Anterior cingulate cortex (tissue), 58 donors: Measurements from ENCODE around the gene APLP1.

Experiments used
- DNase-seq, 58 donors: peaks; one replicate each; lab custom pipeline; 2025; lab: John Stamatoyannopoulos, UW

APLP1 gene

DNA sequence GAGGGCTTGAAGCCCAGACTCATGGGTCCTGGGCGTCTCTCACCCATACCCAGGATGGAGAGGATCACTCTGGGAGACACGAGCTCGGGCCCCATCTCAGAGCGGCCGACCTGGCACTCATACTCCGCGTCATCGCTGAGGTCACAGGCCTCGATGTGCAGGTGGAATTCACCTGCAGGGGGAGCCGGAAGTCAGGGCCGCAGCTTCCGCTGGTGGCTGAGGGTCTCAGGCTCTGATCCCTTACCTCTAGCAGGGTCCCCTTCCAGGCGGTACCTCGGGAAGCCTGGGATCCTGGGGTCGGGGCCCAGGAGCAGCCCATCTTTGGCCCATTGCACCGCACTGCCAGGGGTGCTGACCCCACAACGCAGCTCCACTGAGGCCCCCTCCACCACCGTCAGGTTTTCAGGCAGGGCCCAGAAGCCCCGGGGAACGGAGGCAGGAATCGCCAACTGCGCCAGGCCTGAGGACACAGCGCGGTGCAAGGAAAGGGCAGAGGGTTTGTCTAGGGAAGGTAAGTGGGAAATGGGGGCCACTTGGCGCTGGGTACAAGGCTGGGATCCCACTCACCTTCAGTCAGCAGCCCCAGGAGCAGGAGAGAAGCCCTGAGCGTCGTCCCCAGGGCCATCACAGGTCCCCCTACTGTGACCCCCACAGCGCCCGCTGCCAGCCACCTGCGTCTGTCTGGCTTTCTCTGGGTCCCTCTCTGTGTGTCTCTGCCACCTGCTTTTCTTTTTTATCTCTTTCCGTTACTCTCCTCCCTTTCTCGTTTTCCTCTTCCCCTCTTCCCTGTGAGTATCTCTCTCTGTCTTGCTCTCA lies 17.0 kb upstream of the APLP1 start:
- DNase-seq = no peak

DNA sequence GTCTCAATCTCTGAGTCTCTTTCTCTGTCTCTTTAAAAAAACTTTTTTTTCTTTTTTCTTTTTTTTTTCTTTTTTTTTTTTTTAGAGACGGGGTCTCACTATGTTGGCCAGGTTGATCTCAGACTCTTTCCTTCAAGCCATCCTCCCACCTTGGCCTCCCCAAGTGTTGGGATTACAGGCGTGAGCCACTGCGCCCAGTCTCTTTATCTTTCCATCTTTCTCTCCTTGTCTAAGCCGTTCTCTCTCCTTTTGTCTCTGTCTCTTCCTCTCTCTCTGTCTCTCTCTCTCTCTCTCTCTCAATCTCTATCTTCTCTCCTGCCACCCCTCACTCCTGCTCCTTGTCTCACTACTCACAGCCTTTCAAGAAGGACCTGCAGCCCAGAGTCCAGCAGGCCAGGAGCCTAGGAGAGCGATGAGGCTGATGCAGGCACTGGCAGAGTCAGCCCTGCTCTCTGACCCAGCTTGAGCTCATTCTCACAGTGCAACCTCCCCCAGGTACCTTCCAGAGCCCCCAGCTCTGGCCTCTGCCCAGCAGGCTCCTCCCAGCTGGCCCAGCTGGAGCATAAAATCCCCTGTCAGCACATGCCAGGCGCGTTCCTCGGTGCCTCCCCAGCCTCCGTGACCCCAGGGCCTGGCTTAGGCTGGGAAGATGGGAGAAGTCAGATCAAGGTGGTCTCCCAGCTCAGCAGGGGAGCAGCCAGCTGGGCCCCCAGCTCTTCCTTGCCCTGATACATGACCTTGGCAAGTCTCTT lies 16.2 kb upstream of the APLP1 start, which contains the start of gene NPHS1:
Gene NPHS1, minus strand, starts transcription at position 476 of the 752 bp plus-strand sequence. CDS start 667 bp downstream, outside the sequence.
- DNase-seq = no peak

DNA sequence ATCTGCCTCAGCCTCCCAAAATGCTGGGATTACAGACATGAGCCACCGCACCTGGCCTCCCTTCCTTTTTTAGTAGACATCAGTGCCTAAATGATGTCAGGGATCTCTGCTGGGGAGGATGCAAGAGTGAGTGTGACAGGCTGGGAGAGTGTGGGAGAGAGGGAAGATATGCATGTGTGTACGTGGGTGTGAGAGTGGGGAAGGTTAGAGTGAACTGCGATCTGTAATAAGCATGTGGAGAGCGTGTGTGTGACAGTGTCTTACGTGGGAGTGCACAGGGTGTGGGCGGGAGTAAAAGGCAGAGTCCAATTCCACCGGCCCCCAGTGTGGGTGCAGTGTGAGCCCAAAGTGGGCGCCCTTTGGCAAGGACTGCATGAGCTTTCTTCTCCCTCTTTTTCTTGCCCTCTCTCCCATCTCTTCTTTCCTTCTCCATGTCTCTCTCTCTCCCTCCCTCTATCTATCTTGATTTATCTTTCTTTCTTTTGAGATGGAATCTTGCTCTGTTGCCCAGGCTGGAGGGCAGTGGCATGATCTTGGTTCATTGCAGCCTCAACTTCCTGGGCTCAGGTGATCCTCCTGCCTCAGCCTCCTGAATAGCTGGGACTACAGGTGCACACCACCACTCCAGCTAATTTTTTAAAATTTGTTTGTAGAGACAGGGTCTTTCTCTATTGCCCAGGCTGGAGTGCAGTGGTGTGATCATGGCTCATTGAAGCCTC lies 15.2 kb upstream of the APLP1 start:
- peak in 4 of 58 donors; percentile 21 to 32 (median 26) for DNase-seq

DNA sequence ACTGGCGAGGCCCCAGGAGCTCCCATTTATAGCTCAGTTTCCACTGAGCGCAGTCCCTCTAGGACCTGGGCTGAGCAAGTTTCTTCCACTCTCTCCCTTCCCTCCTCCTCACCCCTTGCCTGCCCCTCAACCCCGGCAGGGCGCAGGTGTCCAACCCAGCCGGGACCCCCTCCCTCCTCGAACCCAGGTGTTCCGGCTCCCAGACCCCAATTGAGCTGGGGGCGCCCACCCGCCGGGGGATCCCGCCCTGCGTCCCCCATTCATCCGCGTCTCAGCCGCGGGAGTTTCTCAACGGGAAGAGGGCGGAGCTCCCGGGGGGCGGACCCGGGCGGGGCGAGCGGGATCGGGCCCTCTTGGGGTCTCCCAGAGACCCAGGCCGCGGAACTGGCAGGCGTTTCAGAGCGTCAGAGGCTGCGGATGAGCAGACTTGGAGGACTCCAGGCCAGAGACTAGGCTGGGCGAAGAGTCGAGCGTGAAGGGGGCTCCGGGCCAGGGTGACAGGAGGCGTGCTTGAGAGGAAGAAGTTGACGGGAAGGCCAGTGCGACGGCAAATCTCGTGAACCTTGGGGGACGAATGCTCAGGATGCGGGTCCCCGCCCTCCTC lies 11.7 kb upstream of the APLP1 start, which contains the start of gene KIRREL2:
Gene KIRREL2, plus strand, starts transcription at position 366 of the 604 bp plus-strand sequence. Its CDS starts 209 bp downstream, at position 575.
- peak in 4 of 58 donors; percentile 10 to 27 (median 18) for DNase-seq

DNA sequence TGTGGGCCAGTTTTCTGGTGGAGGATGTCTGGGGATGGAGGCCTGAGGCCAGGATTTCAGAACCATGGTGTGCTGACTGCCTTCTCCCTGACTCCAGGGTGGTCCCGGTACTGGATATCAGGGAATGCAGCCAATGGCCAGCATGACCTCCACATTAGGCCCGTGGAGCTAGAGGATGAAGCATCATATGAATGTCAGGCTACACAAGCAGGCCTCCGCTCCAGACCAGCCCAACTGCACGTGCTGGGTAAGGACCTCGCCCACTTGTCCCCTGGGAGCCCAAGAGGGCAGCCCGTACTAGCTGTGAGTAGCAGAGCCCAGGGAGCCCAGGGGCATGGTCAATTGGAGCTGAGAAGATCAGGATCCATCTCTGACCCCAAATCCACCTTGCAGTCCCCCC lies 10.1 kb upstream of the APLP1 start:
- no peak for DNase-seq

DNA sequence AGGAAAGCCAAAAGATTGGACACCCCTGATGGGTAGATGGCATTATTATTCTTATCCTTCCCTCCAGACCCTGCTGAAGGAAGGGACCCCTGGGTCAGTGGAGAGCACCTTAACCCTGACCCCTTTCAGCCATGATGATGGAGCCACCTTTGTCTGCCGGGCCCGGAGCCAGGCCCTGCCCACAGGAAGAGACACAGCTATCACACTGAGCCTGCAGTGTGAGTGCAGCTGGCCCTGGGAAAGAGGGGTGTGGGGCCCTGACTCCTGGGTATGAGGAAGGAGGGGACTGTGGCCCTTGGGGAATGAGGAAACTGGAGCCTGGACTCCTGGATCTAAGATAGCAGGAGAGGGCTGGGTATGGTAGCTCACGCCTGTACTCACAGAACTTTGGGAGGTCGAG lies 9.0 kb upstream of the APLP1 start:
- DNase-seq = no peak

DNA sequence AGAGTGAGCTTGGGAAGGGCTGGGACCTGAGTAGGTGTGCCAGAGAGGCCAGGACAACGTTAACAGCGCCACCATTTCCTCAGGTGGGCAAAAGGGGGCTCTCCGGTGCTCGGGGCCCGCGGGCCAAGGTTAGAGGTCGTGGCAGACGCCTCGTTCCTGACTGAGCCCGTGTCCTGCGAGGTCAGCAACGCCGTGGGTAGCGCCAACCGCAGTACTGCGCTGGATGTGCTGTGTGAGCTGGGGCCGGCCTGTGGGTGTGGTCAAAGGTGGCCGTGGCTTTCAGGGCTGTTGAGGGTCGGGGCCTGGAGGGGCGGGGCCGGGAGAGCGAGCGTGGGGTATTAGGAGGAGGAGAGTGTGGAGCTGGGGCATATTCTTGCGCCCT lies 7.9 kb upstream of the APLP1 start:
- no peak for DNase-seq

DNA sequence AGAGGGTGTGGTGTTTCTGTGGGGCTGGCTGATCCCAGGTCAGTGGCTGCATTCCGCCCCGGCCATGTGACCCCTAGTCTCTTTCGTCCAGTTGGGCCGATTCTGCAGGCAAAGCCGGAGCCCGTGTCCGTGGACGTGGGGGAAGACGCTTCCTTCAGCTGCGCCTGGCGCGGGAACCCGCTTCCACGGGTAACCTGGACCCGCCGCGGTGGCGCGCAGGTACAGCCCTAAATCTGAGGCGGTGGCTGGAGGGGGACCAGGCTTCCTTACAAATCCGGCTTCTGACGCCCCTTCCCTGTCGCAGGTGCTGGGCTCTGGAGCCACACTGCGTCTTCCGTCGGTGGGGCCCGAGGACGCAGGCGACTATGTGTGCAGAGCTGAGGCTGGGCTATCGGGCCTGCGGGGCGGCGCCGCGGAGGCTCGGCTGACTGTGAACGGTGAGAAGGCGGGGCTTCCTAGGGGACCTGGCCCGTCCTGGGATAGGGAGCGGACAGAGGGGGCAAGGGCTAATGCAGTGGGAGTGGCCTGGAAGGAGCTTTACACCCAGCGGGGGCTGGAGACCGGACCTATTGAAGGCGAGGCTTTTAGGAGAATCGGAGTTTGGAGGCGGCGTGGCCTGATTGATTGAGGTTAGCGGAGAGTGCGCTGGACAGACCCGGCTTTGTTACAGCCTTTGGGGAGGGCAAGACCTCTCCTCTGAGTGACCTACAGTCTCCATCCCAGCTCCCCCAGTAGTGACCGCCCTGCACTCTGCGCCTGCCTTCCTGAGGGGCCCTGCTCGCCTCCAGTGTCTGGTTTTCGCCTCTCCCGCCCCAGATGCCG lies 7.3 kb upstream of the APLP1 start:
- DNase-seq = no peak

DNA sequence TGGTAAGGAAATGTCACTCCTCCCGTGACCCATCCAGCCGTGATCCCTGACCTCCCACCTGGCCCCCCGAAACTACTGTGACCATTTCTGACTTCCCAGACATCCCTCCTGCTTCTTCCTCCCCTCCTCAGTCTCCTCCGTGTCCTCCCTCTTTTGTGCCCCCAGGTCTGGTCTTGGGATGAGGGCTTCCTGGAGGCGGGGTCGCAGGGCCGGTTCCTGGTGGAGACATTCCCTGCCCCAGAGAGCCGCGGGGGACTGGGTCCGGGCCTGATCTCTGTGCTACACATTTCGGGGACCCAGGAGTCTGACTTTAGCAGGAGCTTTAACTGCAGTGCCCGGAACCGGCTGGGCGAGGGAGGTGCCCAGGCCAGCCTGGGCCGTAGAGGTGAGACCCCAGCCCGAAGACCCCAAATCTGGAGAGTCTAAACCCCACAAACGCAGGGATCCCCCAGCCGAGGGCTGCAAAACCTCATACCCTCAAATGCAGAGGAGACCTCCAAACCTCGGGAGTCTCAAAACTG lies 6.7 kb upstream of the APLP1 start:
- no peak for DNase-seq

DNA sequence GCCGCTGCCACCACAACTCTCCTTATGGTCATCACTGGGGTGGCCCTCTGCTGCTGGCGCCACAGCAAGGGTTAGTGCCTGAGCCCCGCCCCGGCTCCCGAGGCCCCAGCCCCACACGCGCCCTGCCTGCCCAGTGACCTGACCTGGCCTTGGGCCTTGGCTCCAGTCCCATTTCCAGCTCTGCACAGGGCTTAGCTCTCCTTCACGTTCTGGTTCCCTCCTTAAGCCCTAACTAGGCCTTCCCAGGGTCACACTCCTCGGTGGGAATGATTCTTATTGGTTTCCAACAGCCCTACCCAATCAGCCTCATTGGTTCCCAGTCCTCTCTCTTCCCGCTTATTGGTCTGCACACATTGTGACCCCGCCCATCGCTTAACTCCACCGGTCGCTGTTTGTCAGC lies 5.8 kb upstream of the APLP1 start:
- no peak for DNase-seq

DNA sequence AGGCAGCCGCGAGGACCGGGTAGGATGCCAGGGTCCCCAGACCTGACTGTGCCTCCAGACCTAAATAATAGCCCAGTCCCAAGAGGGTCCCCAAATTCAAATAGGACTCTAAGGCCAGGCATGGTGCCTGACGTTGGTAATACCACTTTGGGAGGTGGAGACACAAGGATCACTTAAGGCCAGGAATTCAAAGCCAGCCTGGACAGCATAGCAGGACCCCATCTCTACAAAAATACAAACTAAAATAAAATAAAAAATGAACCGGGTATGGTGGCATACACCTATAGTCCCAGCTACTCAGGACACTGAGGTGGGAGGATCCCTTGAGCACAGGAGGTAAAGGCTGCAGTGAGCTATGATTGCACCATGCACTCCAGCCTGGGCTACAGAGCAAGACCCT lies 5.4 kb upstream of the APLP1 start:
- no peak for DNase-seq

DNA sequence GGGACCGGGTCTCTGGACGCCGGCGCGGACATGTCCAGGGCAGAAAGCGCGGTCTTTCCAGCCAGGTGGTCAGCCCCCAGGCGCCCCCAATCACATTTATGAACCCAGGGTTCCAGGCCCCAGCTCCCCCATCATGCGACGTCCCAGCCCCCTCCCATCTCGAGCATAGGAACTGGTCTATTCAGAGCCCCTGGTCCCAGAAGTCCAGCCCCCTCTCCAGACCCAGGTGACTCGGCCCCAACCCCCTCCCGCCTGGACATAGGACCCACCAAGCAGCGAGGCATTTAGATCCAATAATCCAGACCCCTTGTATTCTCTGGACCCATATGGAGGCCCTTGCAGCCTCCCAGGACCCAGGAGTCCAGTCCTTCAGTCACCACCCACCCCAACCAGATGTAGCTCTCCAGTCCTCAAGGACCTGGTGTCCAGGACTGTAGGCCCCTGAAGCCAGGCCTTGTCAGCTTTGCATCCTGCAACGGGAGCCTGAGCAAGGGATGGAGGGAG lies 501 bp downstream of the APLP1 start:
- peak in 2 of 58 donors; percentile 41 to 45 for DNase-seq

DNA sequence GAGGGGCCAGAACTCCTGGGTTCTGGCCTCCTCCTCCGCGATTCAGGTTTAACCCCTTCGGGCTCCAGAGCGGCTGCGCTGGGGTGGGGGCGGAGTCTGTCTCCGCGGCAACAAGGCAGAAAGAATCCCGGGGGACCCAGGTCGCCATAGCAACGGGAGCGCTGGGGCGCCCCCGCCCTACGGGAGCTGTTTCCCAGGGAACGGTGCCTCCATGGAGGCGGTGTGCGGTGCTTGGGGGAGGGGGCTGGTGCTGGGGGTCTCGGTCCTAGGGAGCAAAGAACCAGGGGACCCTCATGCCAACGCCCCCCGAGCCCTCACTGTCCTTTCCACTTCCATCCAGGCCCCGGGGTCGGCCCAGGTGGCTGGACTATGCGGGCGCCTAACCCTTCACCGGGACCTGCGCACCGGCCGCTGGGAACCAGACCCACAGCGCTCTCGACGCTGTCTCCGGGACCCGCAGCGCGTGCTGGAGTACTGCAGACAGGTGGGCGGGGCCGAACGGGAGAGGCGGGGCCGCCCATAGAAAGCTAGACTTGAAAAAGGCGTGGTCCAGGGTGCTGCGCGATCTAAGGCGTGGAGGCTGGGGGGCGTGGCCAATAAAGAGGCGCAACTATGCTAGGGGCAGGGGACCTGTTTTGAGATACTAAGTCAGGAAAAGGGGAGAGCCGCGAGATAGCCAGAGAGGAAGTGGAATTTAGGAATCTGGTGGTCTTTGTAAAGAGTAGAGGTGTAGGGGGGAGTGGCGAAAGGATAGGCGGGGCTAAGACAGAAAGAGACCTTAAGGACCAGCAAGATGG lies 1.2 kb downstream of the APLP1 start:
- DNase-seq = peak in 56 of 58 donors; percentile 26 to 92 (median 79)

DNA sequence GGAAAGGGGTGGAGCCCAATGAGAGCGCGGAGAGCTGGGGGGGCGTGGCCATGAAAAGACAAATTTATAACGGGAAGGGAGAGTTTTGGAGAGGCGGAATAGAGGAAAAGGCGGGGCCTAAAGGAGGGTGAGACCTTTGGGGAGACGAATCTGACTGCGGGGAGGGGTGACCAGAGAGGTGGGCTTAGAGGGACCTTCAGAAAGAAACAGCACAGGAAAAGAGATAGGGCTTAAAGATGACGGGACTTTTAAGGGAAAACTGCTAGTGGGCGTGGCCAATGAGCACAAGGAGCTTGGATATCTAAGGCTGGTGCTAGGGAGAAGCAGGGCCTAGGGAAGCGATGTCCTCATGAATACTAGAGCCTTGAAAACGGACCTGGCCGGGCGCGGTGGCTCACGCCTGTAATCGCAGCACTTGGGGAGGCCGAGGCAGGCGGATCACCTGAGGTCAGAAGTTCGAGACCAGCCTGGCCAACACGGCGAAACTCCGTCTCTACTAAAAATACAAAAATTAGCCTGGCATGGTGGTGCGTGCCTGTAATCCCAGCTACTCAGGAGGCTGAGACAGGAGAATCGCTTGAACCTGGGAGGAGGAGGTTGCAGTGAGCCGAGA lies 1.9 kb downstream of the APLP1 start:
- DNase-seq = peak in 8 of 58 donors; percentile 32 to 68 (median 48)

DNA sequence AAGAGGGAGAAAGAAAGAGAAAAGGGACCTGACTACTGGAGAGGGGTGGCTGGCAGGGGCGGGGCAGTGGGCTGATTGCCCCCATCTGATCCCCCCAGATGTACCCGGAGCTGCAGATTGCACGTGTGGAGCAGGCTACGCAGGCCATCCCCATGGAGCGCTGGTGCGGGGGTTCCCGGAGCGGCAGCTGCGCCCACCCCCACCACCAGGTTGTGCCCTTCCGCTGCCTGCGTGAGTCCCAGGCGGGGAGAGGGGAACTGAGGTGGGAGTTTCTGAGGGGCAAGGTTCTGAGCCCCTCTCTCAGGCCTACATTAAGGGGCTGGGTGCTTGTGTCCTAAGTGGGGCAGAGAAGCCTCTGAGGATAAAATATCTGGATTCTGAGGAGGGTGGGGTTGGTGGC lies 2.4 kb downstream of the APLP1 start:
- no peak for DNase-seq

DNA sequence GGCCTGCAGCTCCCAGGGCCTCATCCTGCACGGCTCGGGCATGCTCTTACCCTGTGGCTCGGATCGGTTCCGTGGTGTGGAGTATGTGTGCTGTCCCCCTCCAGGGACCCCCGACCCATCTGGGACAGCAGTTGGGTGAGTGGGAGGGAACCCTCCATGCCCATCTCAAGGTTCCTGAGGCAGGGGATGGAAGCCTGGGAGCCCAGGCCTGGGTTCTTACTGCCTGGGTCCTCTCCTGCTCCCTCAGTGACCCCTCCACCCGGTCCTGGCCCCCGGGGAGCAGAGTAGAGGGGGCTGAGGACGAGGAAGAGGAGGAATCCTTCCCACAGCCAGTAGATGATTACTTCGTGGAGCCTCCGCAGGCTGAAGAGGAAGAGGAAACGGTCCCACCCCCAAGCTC lies 3.2 kb downstream of the APLP1 start:
- no peak for DNase-seq

DNA sequence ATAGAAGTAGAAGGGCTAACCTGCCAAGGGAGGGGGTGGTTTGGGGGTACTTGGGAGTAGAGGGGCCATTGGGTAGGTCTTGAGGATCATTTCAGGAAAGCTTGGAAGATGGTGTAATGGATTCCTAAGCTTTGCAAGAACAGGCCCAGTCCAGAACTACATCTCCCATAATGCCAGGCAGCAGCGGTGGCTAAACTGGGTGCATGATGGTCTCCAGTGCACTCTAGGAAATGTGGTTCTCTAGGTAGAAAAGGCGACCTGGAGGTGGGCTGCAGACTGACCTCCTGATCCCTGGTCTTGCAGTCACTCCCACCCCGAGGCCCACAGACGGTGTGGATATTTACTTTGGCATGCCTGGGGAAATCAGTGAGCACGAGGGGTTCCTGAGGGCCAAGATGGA lies 3.8 kb downstream of the APLP1 start:
- DNase-seq = no peak

DNA sequence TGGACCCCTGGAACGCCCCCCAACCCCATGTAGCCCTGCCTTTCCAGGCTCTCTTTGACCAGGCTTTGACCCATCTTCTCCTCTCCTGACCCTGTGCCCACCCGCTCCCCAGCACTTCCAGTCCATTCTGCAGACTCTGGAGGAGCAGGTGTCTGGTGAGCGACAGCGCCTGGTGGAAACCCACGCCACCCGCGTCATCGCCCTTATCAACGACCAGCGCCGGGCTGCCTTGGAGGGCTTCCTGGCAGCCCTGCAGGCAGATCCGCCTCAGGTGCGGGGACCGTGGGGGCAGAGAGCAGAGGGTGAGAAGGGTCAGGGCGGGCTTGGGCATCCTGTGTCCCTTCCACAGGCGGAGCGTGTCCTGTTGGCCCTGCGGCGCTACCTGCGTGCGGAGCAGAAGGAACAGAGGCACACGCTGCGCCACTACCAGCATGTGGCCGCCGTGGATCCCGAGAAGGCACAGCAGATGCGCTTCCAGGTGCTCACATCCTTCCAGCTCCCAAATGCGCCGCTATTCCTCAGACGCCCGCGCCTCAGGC lies 6.1 kb downstream of the APLP1 start:
- no peak for DNase-seq
